GM23338 (cell line): ENCODE measurements around the gene LRRFIP1. TPM values are rescaled to one million over a fixed set of nuclear protein-coding genes. Genes with fewer than 3 reads are reported as not detected.

ENCODE experiments used
- ATAC-seq: fragments of 200-7000 bp; cut with Tn5 transposase; 3 replicates; pipeline ENCODE4 v1.9.1; 2020
- DNase-seq: peaks from one replicate; pipeline ENCODE4 v3.0.0-alpha.2; 2015; ENCODE audit warnings: low spot score
- H2AFZ ChIP-seq: fragments of 200-600 bp; sonication (generic); 2 replicates; pipeline ENCODE4 v1.8.0; 2016; ENCODE audit warnings: antibody characterized with exemption, mild to moderate bottlenecking, moderate library complexity
- H3F3A ChIP-seq: fragments of 200-600 bp; sonication (generic); replicated peaks from 2 replicates; pipeline ENCODE4 v1.8.0; 2017; ENCODE audit warnings: antibody characterized with exemption, mixed run types, low read depth
- H3K27ac ChIP-seq: fragments of 200-600 bp; sonication (generic); 2 replicates; pipeline ENCODE4 v1.6.1; 2016; ENCODE audit warnings: low read depth
- H3K27me3 ChIP-seq: fragments of 200-600 bp; sonication (generic); 2 replicates; pipeline ENCODE4 v1.8.0; 2016; ENCODE audit warnings: mild to moderate bottlenecking, mixed run types, moderate library complexity; ENCODE audit not compliant: insufficient read depth
- H3K36me3 ChIP-seq: fragments of 200-600 bp; sonication (generic); 2 replicates; pipeline ENCODE4 v1.8.0; 2016; ENCODE audit warnings: mild to moderate bottlenecking; ENCODE audit not compliant: insufficient read depth
- H3K4me1 ChIP-seq: fragments of 200-600 bp; sonication (generic); 2 replicates; pipeline ENCODE4 v1.8.0; 2016; ENCODE audit warnings: mild to moderate bottlenecking, moderate library complexity; ENCODE audit not compliant: insufficient read depth
- H3K4me2 ChIP-seq: fragments of 200-600 bp; sonication (generic); 2 replicates; pipeline ENCODE4 v1.7.1; 2017; ENCODE audit warnings: mixed run types
- H3K4me3 ChIP-seq: fragments of 200-600 bp; sonication (generic); 2 replicates; pipeline ENCODE4 v1.6.1; 2016; ENCODE audit warnings: mixed run types
- H3K79me2 ChIP-seq: fragments of 200-600 bp; sonication (generic); replicated peaks from 2 replicates; pipeline ENCODE4 v1.8.0; 2017; ENCODE audit warnings: mild to moderate bottlenecking; ENCODE audit not compliant: insufficient read depth
- H3K9me2 ChIP-seq: fragments of 200-600 bp; sonication (generic); 2 replicates; pipeline ENCODE4 v1.8.0; 2017; ENCODE audit not compliant: insufficient read depth
- H4K20me1 ChIP-seq: fragments of 200-600 bp; sonication (generic); replicated peaks from 2 replicates; pipeline ENCODE4 v1.8.0; 2017; ENCODE audit warnings: mild to moderate bottlenecking; ENCODE audit not compliant: insufficient read depth
- H3K27ac Mint-ChIP-seq: 2 replicates; pipeline ENCODE4 v1.8.0; 2020; ENCODE audit warnings: inconsistent platforms, mild to moderate bottlenecking, moderate library complexity, mixed read lengths
- H3K27me3 Mint-ChIP-seq: 3 replicates; pipeline ENCODE4 v1.8.0; 2022; ENCODE audit warnings: low read depth, mild to moderate bottlenecking, moderate library complexity, mixed read lengths, inconsistent platforms; ENCODE audit not compliant: insufficient read depth, poor library complexity
- H3K36me3 Mint-ChIP-seq: 3 replicates; pipeline ENCODE4 v1.8.0; 2021; ENCODE audit warnings: low read depth, mild to moderate bottlenecking, inconsistent platforms, moderate library complexity, mixed read lengths
- H3K4me1 Mint-ChIP-seq: 3 replicates; pipeline ENCODE4 v1.8.0; 2020; ENCODE audit warnings: mild to moderate bottlenecking, inconsistent platforms, mixed read lengths
- H3K4me3 Mint-ChIP-seq: 3 replicates; pipeline ENCODE4 v1.8.0; 2021; ENCODE audit warnings: moderate library complexity, mild to moderate bottlenecking, inconsistent platforms, mixed read lengths
- H3K9me3 Mint-ChIP-seq: 3 replicates; pipeline ENCODE4 v1.8.0; 2020; ENCODE audit warnings: moderate library complexity, mild to moderate bottlenecking, inconsistent platforms, mixed read lengths
- CREB1 ChIP-seq: fragments of 250-450 bp; sonication (Bioruptor Pico); IDR thresholded peaks from 2 replicates; pipeline ENCODE4 v1.5.0; 2020; ENCODE audit warnings: low read depth, mild to moderate bottlenecking, moderate library complexity
- ETS1 ChIP-seq: IDR thresholded peaks from 2 replicates; pipeline ENCODE4 v1.6.1; 2016; ENCODE audit warnings: antibody characterized with exemption
- EZH2 ChIP-seq: fragments of 200-600 bp; sonication (generic); IDR thresholded peaks from one replicate; pipeline ENCODE4 v1.8.0; 2017; ENCODE audit warnings: antibody characterized with exemption, mild to moderate bottlenecking, low read depth; ENCODE audit not compliant: unreplicated experiment
- EZH2phosphoT487 ChIP-seq: fragments of 200-600 bp; sonication (generic); IDR thresholded peaks from one replicate; pipeline ENCODE4 v1.8.1; 2018; ENCODE audit warnings: antibody characterized with exemption; ENCODE audit not compliant: unreplicated experiment
- JUNB ChIP-seq: IDR thresholded peaks from one replicate; pipeline ENCODE4 v1.6.1; 2016; ENCODE audit warnings: antibody characterized with exemption; ENCODE audit not compliant: unreplicated experiment
- NANOG ChIP-seq: IDR thresholded peaks from 2 replicates; pipeline ENCODE4 v1.6.1; 2016; ENCODE audit warnings: antibody characterized with exemption, borderline replicate concordance
- POLR2AphosphoS5 ChIP-seq: IDR thresholded peaks from 2 replicates; pipeline ENCODE4 v1.6.1; 2016; ENCODE audit warnings: antibody characterized with exemption, low read depth
- STAT1 ChIP-seq: IDR thresholded peaks from one replicate; pipeline ENCODE4 v1.6.1; 2016; ENCODE audit warnings: antibody characterized with exemption; ENCODE audit not compliant: unreplicated experiment
- ZNF114 ChIP-seq: fragments of 250-450 bp; sonication (Bioruptor Pico); IDR thresholded peaks from 2 replicates; pipeline ENCODE4 v1.5.0; 2020; ENCODE audit warnings: mild to moderate bottlenecking, moderate library complexity
- long read RNA-seq: library from polyadenylated mRNA; unstranded; transcript quantifications from one replicate; pipeline ENCODE4 v2.0.0, GENCODE V29; 2020; ENCODE audit not compliant: unreplicated experiment
- polyA plus RNA-seq: library from polyadenylated mRNA; unstranded; fragments of >200 nt; fragmentation: Nextera tagmentation; extraction: Ambion mirVana; gene quantifications from 2 replicates; pipeline ENCODE4 v1.2.1, GENCODE V29; 2016
- total RNA-seq: library from RNA; depleted of rRNA; stranded (reverse); fragments of >200 nt; shearing (Covaris generic); gene quantifications from 2 replicates; pipeline ENCODE4 v1.2.3, GENCODE V29; 2014; rRNA removed
- TF ChIP-seq, protein P1 (sequence below), 2 experiments: fragments of 200-600 bp in 1 of 2; sonication (generic) in 1 of 2; conservative IDR thresholded peaks; 2 replicates each; pipeline versions ENCODE4 v1.5.1 to v1.6.1; 2016 to 2017; ENCODE audit warnings: antibody characterized with exemption in 2 of 2, low read depth in 2 of 2, mild to moderate bottlenecking in 2 of 2, moderate library complexity in 1 of 2
- TF ChIP-seq, protein P2 (sequence below): fragments of 250-450 bp; sonication (Bioruptor Pico); IDR thresholded peaks from 2 replicates; pipeline ENCODE4 v1.5.0; 2020; ENCODE audit warnings: mild to moderate bottlenecking, moderate library complexity

Gene LRRFIP1
- total RNA-seq (57.4 and 59.6 TPM in 2 replicates), polyA plus RNA-seq (160 and 178 TPM in 2 replicates)
- long read RNA-seq, transcript LRRFIP1-202 (8 exons, 3,709 nt) = major isoform, 7 of 80 reads
- long read RNA-seq, partial matches to known transcripts = 26 of 80 reads
- long read RNA-seq, other reads (novel, unspliced or antisense) = 47 of 80 reads

DNA sequence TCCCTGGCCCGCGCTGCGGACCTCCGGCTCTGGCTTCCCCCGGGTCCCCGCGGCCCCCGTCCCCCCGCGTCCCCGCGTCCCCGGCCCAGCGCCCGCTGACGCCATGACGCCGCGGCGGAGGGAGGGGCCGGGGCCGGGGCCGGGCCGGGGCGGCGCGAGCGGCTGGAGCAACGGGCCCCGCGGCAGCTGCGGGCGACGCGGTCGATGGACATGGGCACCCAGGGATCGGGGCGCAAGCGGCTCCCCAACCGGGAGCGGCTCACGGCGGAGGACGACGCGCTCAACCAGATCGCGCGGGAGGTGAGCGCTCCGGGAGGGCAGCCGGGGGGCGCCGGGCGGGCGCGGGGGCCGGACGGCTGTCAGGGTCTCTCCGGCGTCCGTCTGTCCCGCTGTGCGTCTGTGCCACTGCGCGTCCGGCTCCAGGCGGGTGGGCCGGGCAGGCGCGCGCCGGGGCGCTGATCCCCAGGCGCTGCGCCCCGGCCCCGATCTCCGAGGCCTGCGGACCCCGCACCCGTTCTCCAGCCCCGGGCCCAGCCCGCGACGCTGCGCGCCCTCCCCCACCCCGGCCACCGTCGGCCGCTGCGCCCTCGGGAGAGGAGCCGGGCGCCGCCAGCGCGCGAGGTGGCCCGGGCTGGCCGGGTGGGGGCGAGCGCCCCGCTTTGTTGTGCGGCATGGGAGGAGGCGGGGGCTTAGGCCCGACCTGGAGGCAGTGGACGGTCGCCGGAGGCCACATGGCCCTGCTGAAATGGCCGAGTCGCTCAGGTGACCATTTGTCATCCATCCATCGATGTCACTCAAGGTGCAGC is at the start of gene LRRFIP1:
Gene LRRFIP1, plus strand, starts transcription at position 147 of the 806 bp plus-strand sequence. Its CDS starts 58 bp downstream, at position 205.
- H3K27ac Mint-ChIP-seq = no peak within 1 kb of the TSS
- Histone ChIP-seq H3K4me3 (peak within 1 kb of the TSS; percentile 72), H3K9me2 (no peaks in the 10 kb centered on the region; the same call in none of the 2 replicates), H3K79me2 (peaks cover 16% of the 10 kb centered on the region), H3K27ac (no peak within 1 kb of the TSS), H3K36me3 (0 out of 2 replicates have a peak, but pooled peaks cover 3% of the 10 kb centered on the region), H3K27me3 (peaks cover 40% of the 10 kb centered on the region), H3K4me2 (peak within 1 kb of the TSS; percentile 95), H3F3A (no peaks in the 10 kb centered on the region; the same call in 1 of the 2 replicates), H3K4me1 (peaks cover 12% of the 10 kb centered on the region), H2AFZ (peak within 1 kb of the TSS; percentile 91), H4K20me1 (no peaks in the 10 kb centered on the region; the same call in 1 of the 2 replicates)
- H3K36me3 Mint-ChIP-seq = peaks cover 18% of the 10 kb centered on the region; the same call in 2 of the 3 replicates
- peak within 1 kb of the TSS; percentile 86 for H3K4me3 Mint-ChIP-seq
- DNase-seq (peak; percentile 62), ATAC-seq (peak; percentile 67)
- no peaks in the 10 kb centered on the region; the same call in 2 of the 3 replicates for H3K9me3 Mint-ChIP-seq
- TF ChIP-seq STAT1 (no peak), EZH2 (no peak), ZNF114 (no peak), NANOG (no peak), JUNB (no peak), EZH2phosphoT487 (no peak), CREB1 (CRISPR knock-in tag) (no peak), POLR2AphosphoS5 (peak; percentile 41; the same call in 1 of the 2 replicates), ETS1 (no peak)
- TF ChIP-seq, protein P1, sequence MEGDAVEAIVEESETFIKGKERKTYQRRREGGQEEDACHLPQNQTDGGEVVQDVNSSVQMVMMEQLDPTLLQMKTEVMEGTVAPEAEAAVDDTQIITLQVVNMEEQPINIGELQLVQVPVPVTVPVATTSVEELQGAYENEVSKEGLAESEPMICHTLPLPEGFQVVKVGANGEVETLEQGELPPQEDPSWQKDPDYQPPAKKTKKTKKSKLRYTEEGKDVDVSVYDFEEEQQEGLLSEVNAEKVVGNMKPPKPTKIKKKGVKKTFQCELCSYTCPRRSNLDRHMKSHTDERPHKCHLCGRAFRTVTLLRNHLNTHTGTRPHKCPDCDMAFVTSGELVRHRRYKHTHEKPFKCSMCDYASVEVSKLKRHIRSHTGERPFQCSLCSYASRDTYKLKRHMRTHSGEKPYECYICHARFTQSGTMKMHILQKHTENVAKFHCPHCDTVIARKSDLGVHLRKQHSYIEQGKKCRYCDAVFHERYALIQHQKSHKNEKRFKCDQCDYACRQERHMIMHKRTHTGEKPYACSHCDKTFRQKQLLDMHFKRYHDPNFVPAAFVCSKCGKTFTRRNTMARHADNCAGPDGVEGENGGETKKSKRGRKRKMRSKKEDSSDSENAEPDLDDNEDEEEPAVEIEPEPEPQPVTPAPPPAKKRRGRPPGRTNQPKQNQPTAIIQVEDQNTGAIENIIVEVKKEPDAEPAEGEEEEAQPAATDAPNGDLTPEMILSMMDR (conservative IDR thresholded peaks at IDR 0.05; ENCODE audit: low read depth in 2 of 2) = peak in 1 of 2 experiments; percentile 18; a peak in 1 of 4 replicates
- TF ChIP-seq, protein P2, sequence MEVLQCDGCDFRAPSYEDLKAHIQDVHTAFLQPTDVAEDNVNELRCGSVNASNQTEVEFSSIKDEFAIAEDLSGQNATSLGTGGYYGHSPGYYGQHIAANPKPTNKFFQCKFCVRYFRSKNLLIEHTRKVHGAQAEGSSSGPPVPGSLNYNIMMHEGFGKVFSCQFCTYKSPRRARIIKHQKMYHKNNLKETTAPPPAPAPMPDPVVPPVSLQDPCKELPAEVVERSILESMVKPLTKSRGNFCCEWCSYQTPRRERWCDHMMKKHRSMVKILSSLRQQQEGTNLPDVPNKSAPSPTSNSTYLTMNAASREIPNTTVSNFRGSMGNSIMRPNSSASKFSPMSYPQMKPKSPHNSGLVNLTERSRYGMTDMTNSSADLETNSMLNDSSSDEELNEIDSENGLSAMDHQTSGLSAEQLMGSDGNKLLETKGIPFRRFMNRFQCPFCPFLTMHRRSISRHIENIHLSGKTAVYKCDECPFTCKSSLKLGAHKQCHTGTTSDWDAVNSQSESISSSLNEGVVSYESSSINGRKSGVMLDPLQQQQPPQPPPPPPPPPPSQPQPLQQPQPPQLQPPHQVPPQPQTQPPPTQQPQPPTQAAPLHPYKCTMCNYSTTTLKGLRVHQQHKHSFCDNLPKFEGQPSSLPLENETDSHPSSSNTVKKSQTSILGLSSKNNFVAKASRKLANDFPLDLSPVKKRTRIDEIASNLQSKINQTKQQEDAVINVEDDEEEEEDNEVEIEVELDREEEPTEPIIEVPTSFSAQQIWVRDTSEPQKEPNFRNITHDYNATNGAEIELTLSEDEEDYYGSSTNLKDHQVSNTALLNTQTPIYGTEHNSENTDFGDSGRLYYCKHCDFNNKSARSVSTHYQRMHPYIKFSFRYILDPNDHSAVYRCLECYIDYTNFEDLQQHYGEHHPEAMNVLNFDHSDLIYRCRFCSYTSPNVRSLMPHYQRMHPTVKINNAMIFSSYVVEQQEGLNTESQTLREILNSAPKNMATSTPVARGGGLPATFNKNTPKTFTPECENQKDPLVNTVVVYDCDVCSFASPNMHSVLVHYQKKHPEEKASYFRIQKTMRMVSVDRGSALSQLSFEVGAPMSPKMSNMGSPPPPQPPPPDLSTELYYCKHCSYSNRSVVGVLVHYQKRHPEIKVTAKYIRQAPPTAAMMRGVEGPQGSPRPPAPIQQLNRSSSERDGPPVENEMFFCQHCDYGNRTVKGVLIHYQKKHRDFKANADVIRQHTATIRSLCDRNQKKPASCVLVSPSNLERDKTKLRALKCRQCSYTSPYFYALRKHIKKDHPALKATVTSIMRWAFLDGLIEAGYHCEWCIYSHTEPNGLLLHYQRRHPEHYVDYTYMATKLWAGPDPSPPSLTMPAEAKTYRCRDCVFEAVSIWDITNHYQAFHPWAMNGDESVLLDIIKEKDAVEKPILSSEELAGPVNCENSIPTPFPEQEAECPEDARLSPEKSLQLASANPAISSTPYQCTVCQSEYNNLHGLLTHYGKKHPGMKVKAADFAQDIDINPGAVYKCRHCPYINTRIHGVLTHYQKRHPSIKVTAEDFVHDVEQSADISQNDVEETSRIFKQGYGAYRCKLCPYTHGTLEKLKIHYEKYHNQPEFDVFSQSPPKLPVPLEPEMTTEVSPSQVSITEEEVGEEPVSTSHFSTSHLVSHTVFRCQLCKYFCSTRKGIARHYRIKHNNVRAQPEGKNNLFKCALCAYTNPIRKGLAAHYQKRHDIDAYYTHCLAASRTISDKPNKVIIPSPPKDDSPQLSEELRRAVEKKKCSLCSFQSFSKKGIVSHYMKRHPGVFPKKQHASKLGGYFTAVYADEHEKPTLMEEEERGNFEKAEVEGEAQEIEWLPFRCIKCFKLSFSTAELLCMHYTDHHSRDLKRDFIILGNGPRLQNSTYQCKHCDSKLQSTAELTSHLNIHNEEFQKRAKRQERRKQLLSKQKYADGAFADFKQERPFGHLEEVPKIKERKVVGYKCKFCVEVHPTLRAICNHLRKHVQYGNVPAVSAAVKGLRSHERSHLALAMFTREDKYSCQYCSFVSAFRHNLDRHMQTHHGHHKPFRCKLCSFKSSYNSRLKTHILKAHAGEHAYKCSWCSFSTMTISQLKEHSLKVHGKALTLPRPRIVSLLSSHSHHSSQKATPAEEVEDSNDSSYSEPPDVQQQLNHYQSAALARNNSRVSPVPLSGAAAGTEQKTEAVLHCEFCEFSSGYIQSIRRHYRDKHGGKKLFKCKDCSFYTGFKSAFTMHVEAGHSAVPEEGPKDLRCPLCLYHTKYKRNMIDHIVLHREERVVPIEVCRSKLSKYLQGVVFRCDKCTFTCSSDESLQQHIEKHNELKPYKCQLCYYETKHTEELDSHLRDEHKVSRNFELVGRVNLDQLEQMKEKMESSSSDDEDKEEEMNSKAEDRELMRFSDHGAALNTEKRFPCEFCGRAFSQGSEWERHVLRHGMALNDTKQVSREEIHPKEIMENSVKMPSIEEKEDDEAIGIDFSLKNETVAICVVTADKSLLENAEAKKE = no peak
- H3K27me3 Mint-ChIP-seq = peaks cover 28% of the 10 kb centered on the region
- H3K4me1 Mint-ChIP-seq = peaks cover 29% of the 10 kb centered on the region
